NCI-H748 treated with DMSO at 0.1 percent for 48 hours (cell line): ENCODE data around the gene PRIM2.
"Not testable (repeated sequence)": the region's sequence is repeated elsewhere in the genome, so short reads cannot be mapped to it uniquely, and the experiment has no call there.

Source experiments
- DNase-seq: peaks from one replicate; lab custom pipeline; 2025; lab: John Stamatoyannopoulos, UW

PRIM2 gene

GRCh38 chr6:57606331-57606730, 288.9 kb downstream of the PRIM2 start:
- not testable (repeated sequence) for DNase-seq

GRCh38 chr6:57610612-57611011, 293.2 kb downstream of the PRIM2 start:
- not testable (repeated sequence) for DNase-seq

- not testable (repeated sequence) for DNase-seq
Observed at GRCh38 chr6:57618959-57619358, 301.5 kb downstream of the PRIM2 start.

- DNase-seq, result not testable (repeated sequence)
Observed at GRCh38 chr6:57631773-57632172, 314.3 kb downstream of the PRIM2 start.

GRCh38 chr6:57658526-57658925, 341.1 kb downstream of the PRIM2 start:
- not testable (repeated sequence) for DNase-seq

- not testable (repeated sequence) for DNase-seq
Observed at GRCh38 chr6:57659794-57660193, 342.4 kb downstream of the PRIM2 start.

- not testable (repeated sequence) for DNase-seq
Observed at GRCh38 chr6:57660940-57661339, 343.5 kb downstream of the PRIM2 start.

GRCh38 chr6:57668108-57668507, 350.7 kb downstream of the PRIM2 start:
- DNase-seq, result not testable (repeated sequence)

GRCh38 chr6:57671237-57671636, 353.8 kb downstream of the PRIM2 start:
- DNase-seq, result not testable (repeated sequence)

- not testable (repeated sequence) for DNase-seq
Observed at GRCh38 chr6:57671937-57672627, 354.7 kb downstream of the PRIM2 start.

GRCh38 chr6:57673281-57673680, 355.9 kb downstream of the PRIM2 start:
- not testable (repeated sequence) for DNase-seq

- DNase-seq, result not testable (repeated sequence)
Observed at GRCh38 chr6:57675386-57675785, 358.0 kb downstream of the PRIM2 start.

GRCh38 chr6:57696382-57696781, 379.0 kb downstream of the PRIM2 start:
- DNase-seq, result not testable (repeated sequence)
